Kidney (tissue), 14 donors: ENCODE results near the gene BFSP2. TPM values are rescaled to one million over a fixed set of nuclear protein-coding genes. Genes with fewer than 3 reads are reported as not detected.

ENCODE experiments used
- DNase-seq, 5 donors: peaks; one replicate each; pipeline ENCODE4 v3.0.0-alpha.2; 2013 to 2020
- FAIRE-seq: peaks from 2 replicates; lab custom pipeline; 2012; peaks lifted over from hg19 to GRCh38; lab: Jason Lieb, UNC
- H3K27ac ChIP-seq, 2 donors: one replicate each; pipeline ENCODE4 v1.7.0; 2013; ENCODE audit warnings: low read depth in 2 of 2, low read length in 2 of 2, inconsistent platforms in 1 of 2
- H3K27me3 ChIP-seq: one replicate; pipeline ENCODE4 v1.7.1; 2013; ENCODE audit warnings: low read length, inconsistent platforms; ENCODE audit not compliant: control insufficient read depth, insufficient read depth
- H3K36me3 ChIP-seq, 3 donors: one replicate each; pipeline versions ENCODE4 v1.7.0 to v1.7.1; 2013; ENCODE audit warnings: low read length in 3 of 3, control low read depth in 1 of 3, inconsistent platforms in 1 of 3; ENCODE audit not compliant: insufficient read depth in 3 of 3, control insufficient read depth in 2 of 3
- H3K4me1 ChIP-seq, 3 donors: one replicate each; pipeline versions ENCODE4 v1.7.0 to v1.7.1; 2013; ENCODE audit warnings: low read length in 3 of 3, inconsistent platforms in 1 of 3, low read depth in 1 of 3; ENCODE audit not compliant: control insufficient read depth in 2 of 3, insufficient read depth in 2 of 3
- H3K4me3 ChIP-seq, 3 donors: one replicate each; pipeline versions ENCODE4 v1.7.0 to v1.8.1; 2013; ENCODE audit warnings: low read length in 3 of 3, control low read depth in 1 of 3, inconsistent platforms in 1 of 3
- H3K9ac ChIP-seq, 3 donors: one replicate each; pipeline versions ENCODE4 v1.7.0 to v1.7.1; 2013; ENCODE audit warnings: low read length in 3 of 3, control low read depth in 1 of 3, inconsistent platforms in 1 of 3
- H3K9me3 ChIP-seq, 3 donors: one replicate each; pipeline versions ENCODE4 v1.7.0 to v1.7.1; 2013; ENCODE audit warnings: low read length in 3 of 3, control low read depth in 1 of 3, inconsistent platforms in 1 of 3; ENCODE audit not compliant: control insufficient read depth in 2 of 3, insufficient read depth in 1 of 3
- CTCF ChIP-seq: IDR thresholded peaks from 3 replicates; pipeline ENCODE4 v1.5.1; 2012; ENCODE audit warnings: mild to moderate bottlenecking, moderate library complexity, borderline replicate concordance; ENCODE audit not compliant: insufficient read depth; ENCODE audit errors: extremely low read depth
- intact Hi-C: fragments of 100-400 bp; cut with DNase I; formaldehyde crosslinking; loops from one replicate; pipeline ENCODE4 v1.11.1; 2022
- polyA plus RNA-seq: library from polyadenylated mRNA; stranded (reverse); fragments of 350-450 nt; fragmentation: Illumina TruSeq; extraction: RNeasy Lipid Tissue Mini Kit (QIAGEN cat#74804); gene quantifications from one replicate; pipeline ENCODE4 v1.2.3, GENCODE V29; 2014; ENCODE audit warnings: low read depth, low replicate concordance; ENCODE audit not compliant: insufficient read depth
- total RNA-seq: library from RNA; stranded (reverse); fragmentation: NEBNext Ultra II Directional; extraction: Animal tissue kit (Norgen Biotek cat#: 25700); gene quantifications from one replicate; pipeline ENCODE4 v1.2.1, GENCODE V29; 2021
- donor health status: control.
- donor health status: control.
- donor health status: control.
- donor health status: control.
- donor health status: control.
- donor health status: DM: yes; HTN: yes; CAD: no.
- donor health status: Normal renal cell carcinoma (clear cell type).

BFSP2 gene
- total and polyA plus RNA-seq, 2 donors from 2014 or later, result 0.41 to 0.86 TPM

GRCh38 chr3:133368371-133369067, 31.3 kb upstream of the BFSP2 start:
- no peak for TF ChIP-seq CTCF
- H3K36me3 ChIP-seq, result no peaks in the 10 kb centered on the region
- FAIRE-seq, result no peak
- intact Hi-C loops, result no loop called here
- H3K9ac ChIP-seq, result no peak overlapping the region
- H3K9me3 ChIP-seq, result no peaks in the 10 kb centered on the region
- no peaks in the 10 kb centered on the region for H3K4me1 ChIP-seq
- no peak overlapping the region for H3K4me3 ChIP-seq
- no peak overlapping the region for H3K27ac ChIP-seq
- no peaks in the 10 kb centered on the region for H3K27me3 ChIP-seq
- peak in 1 of 5 donors; percentile 45 for DNase-seq

GRCh38 chr3:133369068-133369440, 30.8 kb upstream of the BFSP2 start:
- intact Hi-C loops, result no loop called here
- Histone ChIP-seq H3K4me1 (no peaks in the 10 kb centered on the region), H3K4me3 (no peak overlapping the region), H3K36me3 (no peaks in the 10 kb centered on the region), H3K9me3 (no peaks in the 10 kb centered on the region), H3K27me3 (no peaks in the 10 kb centered on the region), H3K9ac (no peak overlapping the region), H3K27ac (no peak overlapping the region)
- no peak for FAIRE-seq
- no peak for DNase-seq
- no peak for TF ChIP-seq CTCF

GRCh38 chr3:133371181-133371580, 28.7 kb upstream of the BFSP2 start:
- Histone ChIP-seq H3K27me3 (no peaks in the 10 kb centered on the region), H3K4me3 (no peak overlapping the region), H3K9me3 (no peaks in the 10 kb centered on the region), H3K36me3 (no peaks in the 10 kb centered on the region), H3K4me1 (no peaks in the 10 kb centered on the region), H3K27ac (no peak overlapping the region), H3K9ac (no peak overlapping the region)
- FAIRE-seq (no peak), DNase-seq (no peak)
- intact Hi-C loops, result no loop called here
- TF ChIP-seq CTCF, result no peak

- TF ChIP-seq CTCF, result no peak
- FAIRE-seq, result no peak
- no peaks in the 10 kb centered on the region for H3K4me1 ChIP-seq
Observed at GRCh38 chr3:133371676-133372075, 28.2 kb upstream of the BFSP2 start.

More at GRCh38 chr3:133371676-133372075, 28.2 kb upstream of the BFSP2 start:
- Histone ChIP-seq H3K27me3 (no peaks in the 10 kb centered on the region), H3K4me3 (no peak overlapping the region), H3K27ac (no peak overlapping the region), H3K9me3 (no peaks in the 10 kb centered on the region), H3K36me3 (no peaks in the 10 kb centered on the region), H3K9ac (no peak overlapping the region)
- no peak for DNase-seq
- intact Hi-C loops, result no loop called here
